Nephron progenitor cell (in vitro differentiated cells): ENCODE data around the gene KIF2C.

Source experiments
- DNase-seq: peaks from one replicate; pipeline ENCODE4 v3.0.0; 2021
- H3K27ac Mint-ChIP-seq: 2 replicates; pipeline ENCODE4 v1.8.0; 2021; ENCODE audit warnings: mild to moderate bottlenecking, moderate library complexity, mixed read lengths
- H3K27me3 Mint-ChIP-seq: 2 replicates; pipeline ENCODE4 v1.8.0; 2021; ENCODE audit warnings: mild to moderate bottlenecking, low read depth, mixed read lengths; ENCODE audit not compliant: poor library complexity
- H3K36me3 Mint-ChIP-seq: 2 replicates; pipeline ENCODE4 v1.8.0; 2021; ENCODE audit warnings: low read depth, mixed read lengths
- H3K4me1 Mint-ChIP-seq: 2 replicates; pipeline ENCODE4 v1.8.0; 2021; ENCODE audit warnings: mixed read lengths
- H3K4me3 Mint-ChIP-seq: 2 replicates; pipeline ENCODE4 v1.8.0; 2021; ENCODE audit warnings: mild to moderate bottlenecking, moderate library complexity, mixed read lengths
- H3K9me3 Mint-ChIP-seq: 2 replicates; pipeline ENCODE4 v1.8.0; 2021; ENCODE audit warnings: mild to moderate bottlenecking, moderate library complexity, mixed read lengths
- CTCF ChIP-seq: fragments of 200-600 bp; sonication (generic); IDR thresholded peaks from 2 replicates; pipeline ENCODE4 v1.5.0; 2021; ENCODE audit warnings: antibody characterized with exemption

KIF2C gene

GRCh38 chr1:44778705-44779576 is 39.3 kb downstream of the KIF2C start:
- H3K36me3 Mint-ChIP-seq, result peaks cover 60% of the 10 kb centered on the region
- H3K4me1 Mint-ChIP-seq, result peaks cover 48% of the 10 kb centered on the region
- peaks cover 9% of the 10 kb centered on the region for H3K27me3 Mint-ChIP-seq
- TF ChIP-seq CTCF, result no peak
- peak overlapping the region; percentile 90 for H3K27ac Mint-ChIP-seq
- no peak for DNase-seq
- no peaks in the 10 kb centered on the region for H3K9me3 Mint-ChIP-seq
- H3K4me3 Mint-ChIP-seq, result no peak overlapping the region

GRCh38 chr1:44780583-44781121 is 41.0 kb downstream of the KIF2C start:
- TF ChIP-seq CTCF, result no peak
- no peak for DNase-seq

GRCh38 chr1:44783697-44784093 is 44.1 kb downstream of the KIF2C start:
- no peak for DNase-seq
- no peak for TF ChIP-seq CTCF
- Mint-ChIP-seq H3K4me1 (peaks cover 35% of the 10 kb centered on the region), H3K27me3 (peaks cover 21% of the 10 kb centered on the region), H3K27ac (peak overlapping the region; percentile 17), H3K4me3 (peak overlapping the region; percentile 77), H3K9me3 (no peaks in the 10 kb centered on the region), H3K36me3 (peaks cover 37% of the 10 kb centered on the region)

More at GRCh38 chr1:44780583-44781121, 41.0 kb downstream of the KIF2C start:
- Mint-ChIP-seq H3K4me1 (peaks cover 50% of the 10 kb centered on the region), H3K4me3 (no peak overlapping the region), H3K36me3 (peaks cover 60% of the 10 kb centered on the region), H3K27me3 (peaks cover 14% of the 10 kb centered on the region), H3K9me3 (no peaks in the 10 kb centered on the region), H3K27ac (peak overlapping the region; percentile 98)

DNA sequence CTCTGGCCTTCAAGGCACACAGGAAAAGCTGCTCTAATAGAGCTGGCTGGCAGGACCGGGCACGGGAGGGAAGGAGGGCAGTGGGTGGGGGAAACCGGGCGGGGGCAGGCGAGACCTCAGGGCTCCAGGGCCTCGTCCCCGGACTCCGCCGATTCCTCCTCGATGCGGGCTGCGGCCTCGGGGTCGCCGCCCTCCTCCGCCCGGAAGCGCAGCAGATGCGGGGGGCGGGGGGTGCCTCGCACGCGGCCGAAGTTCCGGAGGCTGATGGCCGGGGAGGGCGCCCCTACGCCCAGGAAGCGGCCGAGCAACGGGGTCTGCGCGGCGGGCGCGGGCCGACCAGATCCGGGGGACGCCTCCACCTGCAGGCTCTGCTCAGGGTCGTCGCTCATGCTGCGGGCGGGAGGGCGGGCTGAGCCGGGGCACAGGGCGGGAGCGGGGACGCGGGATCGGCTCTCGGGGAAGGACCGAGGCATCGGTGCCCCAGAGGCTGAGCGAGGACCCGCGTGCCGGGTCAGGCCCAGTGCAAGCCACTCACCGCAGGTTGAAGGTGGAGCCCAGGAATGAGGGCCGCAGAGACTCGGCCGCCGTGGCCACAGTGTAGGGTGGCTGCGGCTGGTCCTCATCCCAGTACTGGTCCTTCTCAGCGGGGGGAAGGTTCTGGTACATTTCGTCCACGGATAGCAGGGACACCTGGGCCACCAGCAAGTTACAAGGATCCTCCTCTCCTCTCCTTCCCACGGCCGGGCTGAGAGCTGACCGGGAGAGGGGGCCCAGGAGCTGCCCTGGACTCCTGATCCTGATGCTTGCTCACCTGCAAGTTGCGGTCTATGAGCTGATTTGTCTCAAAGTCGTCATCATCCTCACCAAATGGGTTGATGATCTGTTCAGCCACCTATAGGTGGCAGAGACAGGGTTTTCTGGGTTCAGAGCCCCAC is 44.7 kb downstream of the KIF2C start:
- TF ChIP-seq CTCF, result no peak
- Mint-ChIP-seq H3K4me1 (peaks cover 31% of the 10 kb centered on the region), H3K27me3 (peaks cover 22% of the 10 kb centered on the region), H3K9me3 (no peaks in the 10 kb centered on the region), H3K4me3 (peak overlapping the region; percentile 77), H3K27ac (peak overlapping the region; percentile 17), H3K36me3 (peaks cover 31% of the 10 kb centered on the region)
- peak; percentile 70 for DNase-seq

DNA sequence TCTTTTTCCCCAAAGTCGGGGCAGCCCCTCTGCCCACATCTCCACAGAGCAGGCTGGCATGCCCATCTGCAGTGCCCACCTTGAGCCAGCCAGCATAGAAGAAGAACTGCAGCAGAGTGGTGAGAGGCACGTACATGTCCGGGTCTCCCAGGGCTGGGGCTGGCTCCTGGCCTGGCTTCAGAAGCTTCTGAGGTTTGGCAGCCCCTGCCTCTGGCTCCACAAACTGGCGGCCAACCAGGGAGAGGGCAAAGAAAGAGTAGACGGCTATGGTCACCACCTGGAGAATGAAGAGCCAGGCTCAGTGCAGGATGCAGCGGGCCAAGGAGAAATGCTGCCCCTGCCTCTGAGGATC is 45.4 kb downstream of the KIF2C start:
- H3K4me1 Mint-ChIP-seq, result peaks cover 37% of the 10 kb centered on the region
- H3K27me3 Mint-ChIP-seq, result peaks cover 23% of the 10 kb centered on the region
- H3K4me3 Mint-ChIP-seq, result peak overlapping the region; percentile 48
- no peak for DNase-seq
- H3K36me3 Mint-ChIP-seq, result peaks cover 26% of the 10 kb centered on the region
- no peak overlapping the region for H3K27ac Mint-ChIP-seq
- no peaks in the 10 kb centered on the region for H3K9me3 Mint-ChIP-seq
- no peak for TF ChIP-seq CTCF
